ENCODE results near the gene ACTA2. TPM values are rescaled to one million over a fixed set of nuclear protein-coding genes. Genes with fewer than 3 reads are reported as not detected.

ACTA2 gene
- total RNA-seq, 1 donor from 2014 or later: 19.0 TPM

DNA sequence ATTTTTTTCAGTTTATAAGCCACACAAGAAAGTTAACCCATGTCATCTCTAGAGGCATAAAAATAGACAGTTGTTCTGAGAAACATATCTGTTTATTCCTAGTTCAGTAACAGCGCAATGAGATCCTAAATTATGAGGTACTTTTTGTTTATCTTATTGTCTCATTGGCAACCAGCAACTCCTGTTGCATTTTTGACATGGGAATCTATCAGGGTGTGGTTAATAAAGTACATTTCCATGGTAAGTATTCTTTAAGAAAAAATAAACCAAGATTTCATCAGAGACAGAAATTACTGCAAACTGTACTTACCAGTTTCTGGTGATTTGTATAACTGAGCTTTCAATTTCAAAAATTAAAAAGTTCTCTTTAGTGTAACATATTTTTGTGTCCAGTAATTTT is 47.1 kb upstream of the ACTA2 start:
- H3K4me3 ChIP-seq: no peak overlapping the region
- DNase-seq (ENCODE audit: low spot score): no peak
- H3K9me3 ChIP-seq (ENCODE audit: low read depth): no peaks in the 10 kb centered on the region
- Mint-ChIP-seq H3K27me3 (ENCODE audit: insufficient read depth, low read depth) (no peaks in the 10 kb centered on the region), H3K4me1 (peaks cover 37% of the 10 kb centered on the region), H3K9me3 (no peaks in the 10 kb centered on the region), H3K36me3 (no peaks in the 10 kb centered on the region), H3K4me3 (no peak overlapping the region), H3K27ac (no peak overlapping the region)
- no peaks in the 10 kb centered on the region for H3K36me3 ChIP-seq
- H3K4me1 ChIP-seq: peaks cover 7% of the 10 kb centered on the region
- TF ChIP-seq, protein P1, sequence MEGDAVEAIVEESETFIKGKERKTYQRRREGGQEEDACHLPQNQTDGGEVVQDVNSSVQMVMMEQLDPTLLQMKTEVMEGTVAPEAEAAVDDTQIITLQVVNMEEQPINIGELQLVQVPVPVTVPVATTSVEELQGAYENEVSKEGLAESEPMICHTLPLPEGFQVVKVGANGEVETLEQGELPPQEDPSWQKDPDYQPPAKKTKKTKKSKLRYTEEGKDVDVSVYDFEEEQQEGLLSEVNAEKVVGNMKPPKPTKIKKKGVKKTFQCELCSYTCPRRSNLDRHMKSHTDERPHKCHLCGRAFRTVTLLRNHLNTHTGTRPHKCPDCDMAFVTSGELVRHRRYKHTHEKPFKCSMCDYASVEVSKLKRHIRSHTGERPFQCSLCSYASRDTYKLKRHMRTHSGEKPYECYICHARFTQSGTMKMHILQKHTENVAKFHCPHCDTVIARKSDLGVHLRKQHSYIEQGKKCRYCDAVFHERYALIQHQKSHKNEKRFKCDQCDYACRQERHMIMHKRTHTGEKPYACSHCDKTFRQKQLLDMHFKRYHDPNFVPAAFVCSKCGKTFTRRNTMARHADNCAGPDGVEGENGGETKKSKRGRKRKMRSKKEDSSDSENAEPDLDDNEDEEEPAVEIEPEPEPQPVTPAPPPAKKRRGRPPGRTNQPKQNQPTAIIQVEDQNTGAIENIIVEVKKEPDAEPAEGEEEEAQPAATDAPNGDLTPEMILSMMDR (IDR thresholded peaks at IDR 0.05): no peak
- no peak for TF ChIP-seq EZH2phosphoT487 (IDR thresholded peaks at IDR 0.05)
- TF ChIP-seq EZH2 (IDR thresholded peaks at IDR 0.05): no peak
- no peaks in the 10 kb centered on the region for H3K79me2 ChIP-seq (ENCODE audit: low read depth)
- no peak overlapping the region for H2AFZ ChIP-seq (replicated peaks)
- H3K9ac ChIP-seq: no peak overlapping the region
- no peak overlapping the region for H3K27ac ChIP-seq
- H3K4me2 ChIP-seq: no peak overlapping the region
- H3K27me3 ChIP-seq: no peaks in the 10 kb centered on the region
- H3F3A ChIP-seq (ENCODE audit: low read depth): no peaks in the 10 kb centered on the region
- no peaks in the 10 kb centered on the region for H4K20me1 ChIP-seq (ENCODE audit: low read depth)

DNA sequence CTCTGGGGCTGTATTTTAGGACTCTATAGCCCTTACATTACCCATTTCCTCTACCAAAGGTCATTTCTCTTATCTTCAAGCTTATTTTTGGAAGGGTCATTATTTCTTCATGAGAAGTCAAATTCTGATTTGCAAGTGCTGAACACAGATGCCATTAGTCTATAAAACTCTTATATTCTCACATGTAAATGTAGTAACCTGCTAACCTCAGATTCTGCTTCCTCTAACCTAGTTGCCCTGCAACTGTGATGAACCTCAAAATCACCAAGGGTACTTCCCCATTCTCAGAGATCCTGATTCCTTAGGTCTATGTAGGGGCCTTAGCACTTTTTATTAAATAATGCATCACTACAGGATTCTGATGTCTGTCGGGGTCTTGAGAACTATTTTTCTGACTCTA is 44.4 kb upstream of the ACTA2 start:
- H3K27me3 ChIP-seq: no peaks in the 10 kb centered on the region
- H3K36me3 ChIP-seq: no peaks in the 10 kb centered on the region
- peaks cover 28% of the 10 kb centered on the region for H3K4me1 ChIP-seq
- H3K4me3 ChIP-seq: no peak overlapping the region
- Mint-ChIP-seq H3K4me3 (no peak overlapping the region), H3K27ac (no peak overlapping the region), H3K4me1 (peaks cover 28% of the 10 kb centered on the region), H3K27me3 (ENCODE audit: insufficient read depth, low read depth) (no peaks in the 10 kb centered on the region), H3K36me3 (no peaks in the 10 kb centered on the region), H3K9me3 (no peaks in the 10 kb centered on the region)
- peaks cover 20% of the 10 kb centered on the region for H3F3A ChIP-seq (ENCODE audit: low read depth)
- H4K20me1 ChIP-seq (ENCODE audit: low read depth): no peaks in the 10 kb centered on the region
- H3K4me2 ChIP-seq: no peak overlapping the region
- DNase-seq (ENCODE audit: low spot score): no peak
- H3K9ac ChIP-seq: no peak overlapping the region
- H3K27ac ChIP-seq: no peak overlapping the region
- H3K79me2 ChIP-seq (ENCODE audit: low read depth): peaks cover 3% of the 10 kb centered on the region
- H3K9me3 ChIP-seq (ENCODE audit: low read depth): no peaks in the 10 kb centered on the region
- TF ChIP-seq EZH2 (IDR thresholded peaks at IDR 0.05) (no peak), EZH2phosphoT487 (IDR thresholded peaks at IDR 0.05) (no peak)
- TF ChIP-seq, protein P1 (IDR thresholded peaks at IDR 0.05): no peak
- H2AFZ ChIP-seq (replicated peaks): no peak overlapping the region

DNA sequence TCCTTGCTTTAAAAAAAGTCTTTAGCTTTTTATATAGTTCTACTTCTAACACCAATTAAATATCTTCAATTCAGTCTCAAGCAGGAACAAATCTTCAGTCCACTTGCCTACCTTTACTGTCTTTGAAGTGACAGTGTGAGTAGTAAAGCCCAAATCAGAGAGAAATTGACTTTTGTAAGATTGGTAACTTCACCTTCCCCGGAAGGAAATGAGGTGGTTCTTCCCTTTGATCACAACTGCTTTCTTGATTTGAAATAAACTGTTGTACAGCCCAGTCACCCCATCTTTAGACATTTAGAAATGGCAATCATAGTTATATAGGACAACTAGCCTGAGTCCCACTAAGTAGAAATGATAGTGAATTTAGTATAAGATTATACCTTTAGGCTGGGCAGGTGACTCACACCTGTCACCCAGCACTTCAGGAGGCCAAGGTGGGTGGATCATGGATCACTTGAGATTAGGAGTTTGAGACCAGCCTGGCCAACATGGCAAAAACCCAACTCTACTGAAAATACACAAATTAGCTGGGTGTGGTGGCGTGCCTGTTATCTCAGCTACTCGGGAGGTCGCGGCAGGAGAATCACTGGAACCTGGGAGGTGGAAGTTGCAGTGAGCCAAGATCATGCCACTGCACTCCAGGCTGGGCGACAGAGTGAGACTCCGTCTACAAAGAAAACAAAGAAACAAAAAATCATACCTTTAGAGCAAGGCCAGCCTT is 42.7 kb upstream of the ACTA2 start:
- Histone ChIP-seq H3K4me2 (no peak overlapping the region), H3K9me3 (ENCODE audit: low read depth) (no peaks in the 10 kb centered on the region), H3K27me3 (peaks cover 5% of the 10 kb centered on the region), H3F3A (ENCODE audit: low read depth) (peaks cover 34% of the 10 kb centered on the region), H3K9ac (no peak overlapping the region), H3K36me3 (no peaks in the 10 kb centered on the region), H2AFZ (replicated peaks) (no peak overlapping the region), H4K20me1 (ENCODE audit: low read depth) (no peaks in the 10 kb centered on the region), H3K79me2 (ENCODE audit: low read depth) (peaks cover 3% of the 10 kb centered on the region), H3K4me1 (peaks cover 22% of the 10 kb centered on the region), H3K27ac (no peak overlapping the region), H3K4me3 (no peak overlapping the region)
- no peak for DNase-seq (ENCODE audit: low spot score)
- Mint-ChIP-seq H3K27ac (no peak overlapping the region), H3K4me3 (no peak overlapping the region), H3K4me1 (peaks cover 19% of the 10 kb centered on the region), H3K36me3 (no peaks in the 10 kb centered on the region), H3K9me3 (no peaks in the 10 kb centered on the region), H3K27me3 (ENCODE audit: insufficient read depth, low read depth) (peaks cover 9% of the 10 kb centered on the region)
- TF ChIP-seq EZH2phosphoT487 (IDR thresholded peaks at IDR 0.05) (no peak), EZH2 (IDR thresholded peaks at IDR 0.05) (no peak)
- TF ChIP-seq, protein P1 (IDR thresholded peaks at IDR 0.05): no peak
